GM19193 (cell line): ENCODE measurements around the gene AGPAT4.

ENCODE experiments used
- POLR2A ChIP-seq: IDR thresholded peaks from 4 replicates; pipeline ENCODE4 v1.6.1; 2011; ENCODE audit not compliant: insufficient read depth, insufficient read length; ENCODE audit errors: extremely low read depth

AGPAT4 gene

DNA sequence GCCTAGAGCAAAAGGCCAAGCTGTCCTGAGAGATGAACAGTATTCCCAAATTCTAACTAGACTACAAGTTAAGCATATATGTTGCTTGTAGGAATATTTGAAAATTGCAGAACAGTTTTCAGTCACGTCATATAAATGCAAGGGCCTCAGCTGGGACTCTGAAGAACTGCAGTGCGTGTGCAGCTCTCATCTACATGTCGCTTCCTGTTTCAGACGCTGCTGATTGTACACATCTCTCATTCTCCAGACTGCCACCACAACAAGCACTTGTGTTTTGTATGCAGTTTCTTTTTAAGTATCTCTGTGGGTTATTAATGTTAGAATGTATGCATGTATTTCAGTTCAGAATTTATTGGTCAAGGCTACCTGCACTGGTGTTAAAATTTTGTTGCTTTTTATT, 162.6 kb downstream of the AGPAT4 start:
- no peak for TF ChIP-seq POLR2A

DNA sequence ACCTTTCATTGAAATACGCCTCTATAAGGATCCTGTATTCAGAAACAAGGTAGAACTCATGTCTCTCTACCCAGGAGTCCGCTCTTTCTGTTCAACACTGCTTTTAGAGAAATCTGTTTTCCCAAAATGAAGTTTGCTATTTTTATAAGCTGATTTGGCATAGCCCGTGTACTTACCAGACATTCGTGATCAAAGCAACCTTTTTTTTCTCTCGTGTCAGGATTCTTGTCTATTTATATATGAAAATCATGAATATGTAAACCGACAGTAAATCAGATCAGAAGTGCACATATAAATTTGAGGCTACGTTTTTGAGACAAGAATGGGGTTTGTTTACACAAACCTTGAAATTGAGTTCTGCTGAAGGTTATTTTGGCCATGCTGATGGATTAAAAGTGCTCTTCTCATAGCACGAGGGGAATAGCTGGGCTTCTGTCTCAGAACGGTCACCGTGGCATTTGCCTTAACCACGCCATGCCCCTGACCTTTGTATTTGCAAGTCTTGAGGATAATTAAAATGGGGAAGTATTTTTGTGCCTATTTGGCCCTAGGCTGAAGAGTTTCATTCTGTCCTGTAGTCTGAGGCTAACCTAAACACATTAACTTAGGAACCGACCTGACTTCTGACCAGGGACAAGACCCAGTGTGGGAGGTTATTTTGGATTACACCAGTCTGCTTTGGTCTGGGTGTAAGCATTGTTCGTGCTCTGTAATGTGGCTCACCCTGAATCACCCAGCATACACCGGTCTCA, 163.7 kb downstream of the AGPAT4 start:
- TF ChIP-seq POLR2A: no peak

DNA sequence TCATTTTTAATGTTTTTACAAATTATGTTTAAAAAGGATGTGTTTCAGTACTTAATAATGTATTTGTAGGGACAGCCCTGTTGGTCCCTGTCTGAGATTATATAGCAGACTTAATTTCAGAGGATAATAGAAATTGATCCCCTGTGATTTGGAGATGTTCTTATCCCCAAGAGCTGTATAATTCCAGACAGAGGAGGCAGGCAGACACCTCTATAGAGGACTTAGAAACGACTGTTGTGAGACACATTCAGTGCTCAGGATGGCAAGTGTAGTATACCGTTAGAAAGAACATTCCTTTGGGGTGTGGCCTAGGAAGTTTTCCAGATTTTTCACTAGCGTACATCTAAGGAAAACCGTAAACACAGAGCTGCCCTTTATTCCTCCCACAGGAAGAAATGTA, 164.5 kb downstream of the AGPAT4 start:
- no peak for TF ChIP-seq POLR2A

DNA sequence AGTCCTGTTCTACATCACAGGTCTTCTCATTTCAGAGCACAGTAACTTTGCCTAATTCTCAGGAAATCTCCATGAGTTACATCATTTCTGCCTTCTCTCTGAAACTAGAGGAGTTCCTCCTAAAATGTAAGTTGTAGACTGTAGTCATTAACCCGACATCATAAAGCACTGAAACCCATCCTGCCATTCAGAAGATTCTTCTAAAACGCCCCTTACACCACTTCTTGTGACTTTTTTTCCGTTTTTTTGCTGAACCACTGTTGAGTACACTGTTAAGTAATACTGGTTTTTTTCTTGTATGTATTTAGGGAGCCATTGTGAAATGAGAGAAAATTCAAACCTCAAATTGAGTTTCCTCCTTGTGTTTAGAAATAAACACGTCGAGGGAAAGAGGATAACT, 164.9 kb downstream of the AGPAT4 start:
- no peak for TF ChIP-seq POLR2A

DNA sequence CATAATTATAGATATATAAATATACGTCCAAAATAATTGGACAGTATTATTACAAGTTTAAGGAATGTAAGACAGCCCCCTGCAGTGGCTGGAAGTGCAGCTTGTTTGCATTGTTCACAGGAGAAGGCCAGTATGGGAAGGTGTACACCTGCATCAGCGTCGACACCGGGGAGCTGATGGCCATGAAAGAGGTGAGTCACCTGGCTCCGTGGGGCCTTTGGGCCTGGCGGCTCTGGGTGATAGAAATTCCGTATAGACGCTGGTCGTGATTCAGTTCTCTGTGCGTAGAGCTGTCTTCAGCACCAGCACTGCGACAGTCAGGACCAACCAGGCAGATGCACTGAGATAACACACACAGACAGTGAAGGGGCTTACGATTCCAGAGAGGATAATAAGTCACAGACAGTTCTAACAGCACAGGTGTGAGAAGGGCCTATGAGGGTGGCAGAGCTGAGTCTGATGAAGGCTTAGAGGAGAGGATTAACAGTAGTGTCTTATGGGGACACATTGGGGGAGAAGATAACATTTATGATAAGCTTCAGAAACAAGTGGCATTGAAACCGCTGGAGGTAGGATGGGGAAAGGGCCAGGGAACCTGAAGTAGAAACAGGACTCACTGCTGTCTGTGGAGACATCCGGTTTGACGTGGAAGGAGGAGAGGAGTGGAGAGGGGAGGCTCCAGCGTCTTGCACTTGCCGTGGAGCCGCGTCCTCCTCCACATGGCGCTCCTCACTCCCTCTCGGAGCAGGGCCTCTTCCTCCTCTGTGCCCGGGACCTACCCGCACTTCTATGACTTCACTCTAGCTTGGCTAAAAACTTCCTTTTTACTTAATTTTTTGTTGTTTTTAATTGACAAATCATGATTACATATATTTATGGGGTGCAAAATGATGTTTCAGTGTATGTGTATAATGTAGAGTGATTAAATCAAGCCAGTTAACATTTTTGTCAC, 165.8 kb downstream of the AGPAT4 start:
- no peak for TF ChIP-seq POLR2A

DNA sequence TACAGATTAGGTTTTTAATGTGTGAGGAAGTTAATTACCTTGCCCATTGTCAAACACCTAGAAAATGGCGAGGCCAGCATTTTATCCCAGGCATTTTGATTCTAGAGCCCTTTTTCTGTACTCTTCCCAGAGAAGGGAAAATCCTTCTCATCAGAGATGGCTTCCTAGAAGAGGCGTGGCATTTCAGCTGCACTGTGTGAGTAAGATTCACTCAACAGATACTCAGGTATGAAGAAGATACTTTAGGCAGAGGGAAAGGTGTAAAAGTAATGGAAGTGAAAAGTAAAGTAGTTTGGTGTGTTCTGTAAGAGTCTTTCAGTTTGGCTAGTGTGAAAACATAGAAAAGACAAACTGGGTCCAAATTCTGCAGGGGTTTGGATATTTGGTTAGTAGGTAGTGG, 168.5 kb downstream of the AGPAT4 start:
- TF ChIP-seq POLR2A: no peak

DNA sequence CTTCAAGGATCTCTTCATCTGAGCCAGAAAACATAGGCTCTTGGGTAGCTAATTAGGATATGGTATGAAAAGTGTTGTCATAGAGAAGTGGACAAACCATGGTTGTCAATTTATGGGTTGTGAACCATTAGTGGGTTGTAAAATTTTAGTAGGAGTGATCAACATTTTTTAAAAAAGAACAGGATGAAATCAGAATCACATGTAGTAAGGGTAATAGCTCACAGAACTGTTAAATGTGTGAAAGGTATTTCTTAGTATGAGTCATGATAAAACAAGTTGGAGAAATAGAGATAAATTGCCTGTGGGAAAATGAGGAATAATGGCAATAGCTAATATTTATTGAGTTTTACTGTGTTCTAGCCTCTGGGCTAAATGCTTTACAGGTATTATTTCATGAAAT, 168.9 kb downstream of the AGPAT4 start:
- TF ChIP-seq POLR2A: no peak

DNA sequence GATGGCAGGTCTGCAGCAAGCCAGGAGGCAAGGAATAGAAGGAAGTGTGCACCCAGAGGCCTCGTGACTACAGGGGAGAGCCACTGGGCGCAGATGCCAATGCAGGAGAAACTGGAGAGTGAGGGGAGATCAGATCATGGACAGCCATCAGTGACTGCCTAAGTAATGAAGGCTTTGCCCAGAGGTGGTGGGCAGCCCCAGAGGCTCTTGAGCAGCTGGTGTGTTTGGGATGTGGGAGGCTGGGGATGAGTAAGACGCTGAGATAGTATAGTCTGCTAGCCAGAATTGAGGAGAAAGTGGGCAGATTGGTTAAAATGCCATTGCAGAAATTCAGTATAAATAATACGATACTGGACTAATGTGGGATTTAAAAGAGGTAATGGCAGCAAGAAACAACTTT, 170.4 kb downstream of the AGPAT4 start:
- TF ChIP-seq POLR2A: no peak

DNA sequence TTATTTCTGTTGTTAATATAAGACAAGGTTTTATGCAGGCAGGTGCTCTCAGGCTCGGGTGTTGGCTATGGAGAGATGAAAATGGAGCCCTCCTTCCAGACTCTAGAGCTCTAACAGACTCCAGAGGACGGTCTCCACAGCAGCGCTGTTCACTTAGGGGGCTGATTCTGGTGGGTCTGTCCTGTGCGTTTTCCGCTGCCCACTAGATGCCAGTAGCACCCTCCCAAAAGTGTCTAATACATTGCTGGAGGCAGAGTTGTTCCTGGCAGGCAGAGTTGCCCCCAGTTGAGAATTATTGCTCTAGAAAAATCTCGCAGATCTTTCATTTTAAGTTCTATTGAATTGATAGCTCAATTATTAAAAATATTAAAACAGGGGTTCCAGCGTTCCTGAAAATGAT, 172.3 kb downstream of the AGPAT4 start:
- no peak for TF ChIP-seq POLR2A

DNA sequence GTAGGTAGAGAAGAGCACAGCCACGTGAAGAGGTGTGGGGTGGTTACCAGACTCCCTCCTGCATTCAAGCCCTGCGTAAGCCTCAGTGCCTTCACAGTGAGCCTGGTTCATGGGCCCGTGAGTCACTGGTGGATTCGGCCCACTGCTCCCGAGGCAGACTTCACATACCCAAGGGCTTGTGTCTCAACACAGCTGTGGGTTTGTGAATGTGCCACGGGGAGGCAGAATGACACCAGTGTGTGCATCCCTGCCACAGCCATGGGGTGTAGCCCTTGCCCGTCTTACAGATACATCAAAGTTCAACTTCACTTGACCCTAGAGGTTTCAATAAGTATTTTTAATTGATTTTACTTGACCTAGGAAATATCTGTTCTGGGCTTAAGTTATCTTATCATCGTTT, 173.8 kb downstream of the AGPAT4 start:
- no peak for TF ChIP-seq POLR2A

DNA sequence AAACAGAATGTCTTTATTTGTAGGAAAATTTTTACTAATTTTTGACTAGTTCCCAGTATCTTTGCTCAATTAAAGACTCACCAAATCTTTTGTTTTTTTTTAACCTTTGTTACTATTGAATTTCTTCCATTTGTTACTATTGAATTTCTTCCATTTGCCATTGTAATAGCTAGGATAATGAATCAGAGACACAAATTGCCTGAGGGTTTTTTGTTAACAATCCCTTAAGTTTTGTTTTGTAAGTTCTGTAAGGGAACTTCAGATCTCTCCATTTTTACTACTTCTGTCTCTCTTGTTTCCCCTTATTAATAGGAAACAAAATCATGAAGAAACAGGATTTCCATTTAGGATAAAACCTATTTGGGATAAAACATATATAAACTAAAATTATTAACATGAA, 177.9 kb downstream of the AGPAT4 start:
- TF ChIP-seq POLR2A: no peak

DNA sequence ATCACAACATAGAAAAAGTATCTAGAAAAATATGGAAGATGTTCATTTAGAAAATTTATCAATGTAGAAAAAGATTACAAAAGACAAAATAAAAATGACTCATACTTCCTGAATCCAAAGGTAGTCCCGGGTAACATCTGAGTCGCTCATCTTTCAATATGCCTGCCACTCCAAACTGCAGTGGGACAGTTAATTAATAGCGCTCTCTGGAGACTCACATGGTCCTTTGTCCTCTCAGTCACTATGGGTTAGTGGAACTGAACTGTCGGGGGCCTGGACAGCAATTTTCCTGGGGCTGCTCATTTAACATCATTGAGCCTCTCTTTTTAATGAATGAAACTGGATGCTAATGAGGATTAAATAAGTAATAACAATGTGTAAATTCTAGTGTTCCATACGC, 178.9 kb downstream of the AGPAT4 start:
- TF ChIP-seq POLR2A: no peak

DNA sequence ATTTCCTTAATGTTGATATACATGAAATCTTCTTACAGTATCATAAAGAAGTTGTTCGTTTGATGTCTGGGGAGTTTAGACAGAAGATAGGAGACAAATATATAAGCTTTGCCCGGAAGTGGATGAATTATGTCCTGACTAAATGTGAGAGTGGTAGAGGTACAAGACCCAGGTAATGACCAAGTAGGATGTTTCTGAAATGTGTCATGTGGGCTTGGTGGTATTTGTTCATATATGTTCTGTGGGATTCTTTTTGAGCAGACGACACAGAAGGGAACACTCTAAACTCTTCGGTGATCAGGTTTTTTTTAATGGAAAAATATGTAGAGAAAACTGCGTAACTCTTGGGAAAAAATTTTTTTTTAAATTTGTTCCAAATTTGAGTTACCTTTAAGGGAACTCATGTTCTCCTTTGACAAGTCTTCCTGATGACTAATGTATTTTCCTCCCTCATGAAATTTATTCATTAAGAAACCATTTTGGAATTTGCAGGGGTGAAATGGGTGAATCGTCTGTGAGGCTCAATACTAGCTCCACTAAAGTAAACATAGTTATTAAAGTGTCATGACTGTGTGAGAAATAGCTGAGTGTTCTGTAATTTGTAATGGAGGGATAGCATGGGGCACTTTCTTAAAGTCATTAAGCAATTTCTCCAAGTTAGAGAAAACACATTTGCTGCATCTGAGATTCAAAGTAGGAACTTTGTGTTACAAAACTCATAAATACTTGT, 181.7 kb downstream of the AGPAT4 start:
- TF ChIP-seq POLR2A: no peak

DNA sequence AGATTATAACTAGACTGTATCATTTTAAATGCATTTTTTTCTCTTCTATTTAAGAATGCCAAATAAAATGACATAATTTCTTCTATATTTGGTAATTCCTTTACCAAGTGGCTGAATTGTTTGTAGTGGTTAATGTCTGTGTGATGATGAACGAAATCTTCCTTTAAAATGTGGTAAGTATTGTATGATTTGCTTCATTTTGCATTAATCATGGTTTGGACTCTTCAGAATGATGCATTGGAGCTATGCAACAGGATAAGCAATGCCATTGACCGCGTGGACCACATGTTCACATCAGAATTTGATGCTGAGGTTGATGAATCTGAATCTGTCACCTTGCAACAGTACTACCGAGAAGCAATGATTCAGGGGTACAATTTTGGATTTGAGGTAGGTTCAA, 182.7 kb downstream of the AGPAT4 start:
- TF ChIP-seq POLR2A: no peak

DNA sequence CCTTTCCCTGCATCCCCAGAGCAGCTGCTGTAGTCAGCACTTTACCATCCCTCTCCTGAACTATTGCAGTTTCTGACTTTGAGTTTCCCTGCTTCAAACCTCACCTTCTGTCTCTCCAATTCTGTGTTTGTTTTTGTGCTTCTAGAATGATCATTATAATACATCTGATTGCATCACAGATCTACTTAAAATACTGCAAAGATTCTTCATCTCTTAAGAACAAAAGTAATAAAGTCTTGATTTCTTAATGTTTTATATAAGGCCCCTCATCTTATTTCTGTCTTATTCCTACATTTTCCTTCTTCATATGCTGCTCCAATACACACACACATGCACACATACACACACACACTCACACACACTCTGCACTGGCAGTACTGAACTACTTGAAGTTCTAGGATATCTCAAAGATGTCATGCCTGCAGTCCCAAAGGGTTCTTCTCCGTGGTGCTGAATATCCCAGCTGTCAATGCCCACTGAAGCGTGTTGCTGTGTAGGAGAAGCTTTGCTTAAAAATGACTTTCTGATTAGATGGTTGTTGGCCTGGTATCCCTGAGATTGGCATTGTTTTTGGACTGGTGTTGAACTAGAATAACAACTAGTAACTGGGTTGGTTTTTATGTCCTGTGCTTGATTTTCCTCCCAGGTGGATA, 185.1 kb downstream of the AGPAT4 start:
- no peak for TF ChIP-seq POLR2A
